Rectal smooth muscle tissue (tissue), 1 donor: ENCODE measurements around the gene NT5DC4.

Experiments
- H3K27ac ChIP-seq: one replicate; pipeline ENCODE4 v1.7.0; 2013; ENCODE audit warnings: low read depth, low read length, inconsistent platforms
- H3K27me3 ChIP-seq: one replicate; pipeline ENCODE4 v1.7.0; 2013; ENCODE audit warnings: low read length; ENCODE audit not compliant: control insufficient read depth, insufficient read depth
- H3K36me3 ChIP-seq: one replicate; pipeline ENCODE4 v1.7.0; 2013; ENCODE audit warnings: low read length; ENCODE audit not compliant: control insufficient read depth, insufficient read depth
- H3K4me1 ChIP-seq: one replicate; pipeline ENCODE4 v1.7.0; 2013; ENCODE audit warnings: low read length; ENCODE audit not compliant: control insufficient read depth, insufficient read depth
- H3K4me3 ChIP-seq: one replicate; pipeline ENCODE4 v1.7.0; 2013; ENCODE audit warnings: low read length
- H3K9ac ChIP-seq: one replicate; pipeline ENCODE4 v1.7.0; 2013; ENCODE audit warnings: low read length

Gene NT5DC4

DNA sequence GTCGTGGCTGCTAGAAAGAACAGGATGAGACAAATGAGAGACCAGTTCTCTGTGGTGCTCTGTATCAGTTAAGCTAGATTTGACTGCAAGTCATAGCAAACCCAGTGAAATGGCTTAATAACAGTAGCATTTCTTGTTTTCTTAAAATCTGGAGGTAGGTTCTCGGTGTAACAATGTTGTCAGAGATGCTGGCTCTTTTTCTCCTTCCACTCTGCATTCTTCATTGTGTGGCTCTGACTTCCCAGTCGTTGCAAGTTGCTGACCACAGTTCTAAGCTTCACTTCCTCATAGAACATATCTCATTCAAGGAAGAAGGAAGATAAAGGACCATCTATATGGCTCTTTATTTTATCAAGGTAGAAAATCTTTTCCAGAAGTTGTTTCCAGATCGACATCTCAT is 51.5 kb downstream of the NT5DC4 start:
- H3K27ac ChIP-seq = no peak overlapping the region
- no peaks in the 10 kb centered on the region for H3K27me3 ChIP-seq
- H3K36me3 ChIP-seq = no peaks in the 10 kb centered on the region

GRCh38 chr2:112772911-112773475 is 52.2 kb downstream of the NT5DC4 start:
- Histone ChIP-seq H3K9ac (no peak overlapping the region), H3K4me3 (no peak overlapping the region), H3K4me1 (no peaks in the 10 kb centered on the region), H3K36me3 (no peaks in the 10 kb centered on the region), H3K27ac (no peak overlapping the region), H3K27me3 (no peaks in the 10 kb centered on the region)

More for the DNA sequence above, 51.5 kb downstream of the NT5DC4 start:
- no peaks in the 10 kb centered on the region for H3K4me1 ChIP-seq
- no peak overlapping the region for H3K4me3 ChIP-seq
- H3K9ac ChIP-seq = no peak overlapping the region

- no peaks in the 10 kb centered on the region for H3K36me3 ChIP-seq
- no peak overlapping the region for H3K9ac ChIP-seq
- H3K4me1 ChIP-seq = no peaks in the 10 kb centered on the region
- H3K27ac ChIP-seq = no peak overlapping the region
- H3K27me3 ChIP-seq = no peaks in the 10 kb centered on the region
- no peak overlapping the region for H3K4me3 ChIP-seq
Observed at GRCh38 chr2:112773556-112773955, 52.7 kb downstream of the NT5DC4 start.

GRCh38 chr2:112774536-112775285 is 53.9 kb downstream of the NT5DC4 start:
- H3K27me3 ChIP-seq = no peaks in the 10 kb centered on the region
- H3K4me3 ChIP-seq = no peak overlapping the region
- H3K36me3 ChIP-seq = no peaks in the 10 kb centered on the region
- H3K4me1 ChIP-seq = no peaks in the 10 kb centered on the region
- H3K27ac ChIP-seq = no peak overlapping the region
- H3K9ac ChIP-seq = no peak overlapping the region

GRCh38 chr2:112776113-112776512 is 55.3 kb downstream of the NT5DC4 start:
- Histone ChIP-seq H3K4me1 (no peaks in the 10 kb centered on the region), H3K4me3 (no peak overlapping the region), H3K27me3 (no peaks in the 10 kb centered on the region), H3K27ac (no peak overlapping the region), H3K36me3 (no peaks in the 10 kb centered on the region), H3K9ac (no peak overlapping the region)

- no peaks in the 10 kb centered on the region for H3K36me3 ChIP-seq
- no peak overlapping the region for H3K9ac ChIP-seq
- H3K4me3 ChIP-seq = no peak overlapping the region
- no peak overlapping the region for H3K27ac ChIP-seq
- H3K4me1 ChIP-seq = no peaks in the 10 kb centered on the region
- no peaks in the 10 kb centered on the region for H3K27me3 ChIP-seq
Observed at GRCh38 chr2:112777036-112777435, 56.2 kb downstream of the NT5DC4 start.

DNA sequence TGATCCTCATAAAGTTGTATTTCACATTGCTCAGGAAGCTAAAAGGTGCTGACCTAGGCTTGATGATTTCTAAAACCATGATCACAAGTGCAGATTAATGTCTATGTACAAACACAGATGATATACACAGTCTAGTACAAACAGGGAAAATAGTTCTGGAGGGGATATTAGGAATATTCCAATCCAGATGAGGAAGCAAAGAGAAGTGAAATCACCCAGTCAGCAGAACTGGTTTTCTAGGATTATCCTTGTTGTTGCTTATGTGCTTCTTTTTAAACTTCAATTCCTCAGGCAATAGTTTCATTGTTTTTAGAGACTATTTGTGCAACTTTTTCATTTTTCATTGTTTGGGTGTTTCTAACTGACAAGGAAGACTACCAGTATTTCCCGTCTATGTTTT is 58.8 kb downstream of the NT5DC4 start:
- Histone ChIP-seq H3K4me3 (no peak overlapping the region), H3K4me1 (no peaks in the 10 kb centered on the region), H3K9ac (no peak overlapping the region), H3K27ac (no peak overlapping the region), H3K27me3 (no peaks in the 10 kb centered on the region), H3K36me3 (no peaks in the 10 kb centered on the region)

DNA sequence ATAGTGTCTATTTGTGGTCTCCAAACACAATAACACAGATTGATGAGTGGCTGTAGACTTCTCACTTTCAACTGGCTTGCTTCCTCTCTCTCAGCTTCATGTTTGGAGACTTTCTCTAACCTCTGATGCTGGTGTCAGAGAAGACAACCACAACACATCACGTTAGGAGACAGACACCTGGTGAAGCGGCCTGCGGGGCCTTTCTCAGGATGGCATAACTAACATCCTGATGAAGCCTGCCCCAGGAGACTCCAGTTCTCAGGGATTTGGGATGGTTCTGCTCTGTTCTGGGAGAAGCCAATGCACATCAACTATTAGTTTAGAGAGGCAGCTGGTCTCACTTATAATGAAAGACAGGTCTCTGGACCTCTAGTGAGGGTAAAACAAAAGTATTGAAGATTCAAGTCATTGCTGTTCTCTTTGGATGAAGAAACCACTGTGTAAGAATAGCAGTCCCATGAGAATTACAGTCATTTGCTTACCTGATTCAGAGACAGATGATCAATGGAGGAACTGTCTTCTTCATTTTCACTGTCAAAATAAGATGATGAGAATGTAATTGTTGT is 61.5 kb downstream of the NT5DC4 start:
- Histone ChIP-seq H3K27me3 (no peaks in the 10 kb centered on the region), H3K27ac (no peak overlapping the region), H3K9ac (no peak overlapping the region), H3K36me3 (no peaks in the 10 kb centered on the region), H3K4me1 (no peaks in the 10 kb centered on the region), H3K4me3 (no peak overlapping the region)

DNA sequence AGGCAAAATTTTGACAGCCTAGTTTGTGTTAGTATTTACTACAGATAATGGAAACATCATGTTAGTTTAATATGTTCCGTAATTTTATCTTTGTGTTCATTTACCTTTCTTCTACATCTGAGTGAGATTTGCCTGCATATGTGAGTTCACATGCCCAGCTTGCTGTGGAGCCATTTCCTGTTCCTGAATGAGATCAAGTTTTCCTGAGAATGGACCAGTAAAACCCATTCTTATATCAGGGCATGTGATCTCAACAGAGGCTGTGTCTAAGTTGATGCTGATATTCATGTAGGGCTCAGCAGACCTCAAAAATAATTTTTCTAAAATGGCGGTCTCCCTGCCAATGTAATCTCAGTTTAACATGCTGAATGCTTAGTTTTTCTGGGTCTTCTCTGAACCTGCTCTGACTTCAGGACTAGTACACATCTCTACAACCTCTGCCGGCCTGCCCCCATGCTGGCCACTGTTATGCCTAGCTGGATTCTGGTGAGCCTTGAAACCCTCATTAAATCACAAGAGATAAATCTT is 62.4 kb downstream of the NT5DC4 start:
- no peaks in the 10 kb centered on the region for H3K36me3 ChIP-seq
- no peaks in the 10 kb centered on the region for H3K27me3 ChIP-seq
- no peak overlapping the region for H3K9ac ChIP-seq
- H3K4me1 ChIP-seq = no peaks in the 10 kb centered on the region
- H3K27ac ChIP-seq = no peak overlapping the region
- no peak overlapping the region for H3K4me3 ChIP-seq

DNA sequence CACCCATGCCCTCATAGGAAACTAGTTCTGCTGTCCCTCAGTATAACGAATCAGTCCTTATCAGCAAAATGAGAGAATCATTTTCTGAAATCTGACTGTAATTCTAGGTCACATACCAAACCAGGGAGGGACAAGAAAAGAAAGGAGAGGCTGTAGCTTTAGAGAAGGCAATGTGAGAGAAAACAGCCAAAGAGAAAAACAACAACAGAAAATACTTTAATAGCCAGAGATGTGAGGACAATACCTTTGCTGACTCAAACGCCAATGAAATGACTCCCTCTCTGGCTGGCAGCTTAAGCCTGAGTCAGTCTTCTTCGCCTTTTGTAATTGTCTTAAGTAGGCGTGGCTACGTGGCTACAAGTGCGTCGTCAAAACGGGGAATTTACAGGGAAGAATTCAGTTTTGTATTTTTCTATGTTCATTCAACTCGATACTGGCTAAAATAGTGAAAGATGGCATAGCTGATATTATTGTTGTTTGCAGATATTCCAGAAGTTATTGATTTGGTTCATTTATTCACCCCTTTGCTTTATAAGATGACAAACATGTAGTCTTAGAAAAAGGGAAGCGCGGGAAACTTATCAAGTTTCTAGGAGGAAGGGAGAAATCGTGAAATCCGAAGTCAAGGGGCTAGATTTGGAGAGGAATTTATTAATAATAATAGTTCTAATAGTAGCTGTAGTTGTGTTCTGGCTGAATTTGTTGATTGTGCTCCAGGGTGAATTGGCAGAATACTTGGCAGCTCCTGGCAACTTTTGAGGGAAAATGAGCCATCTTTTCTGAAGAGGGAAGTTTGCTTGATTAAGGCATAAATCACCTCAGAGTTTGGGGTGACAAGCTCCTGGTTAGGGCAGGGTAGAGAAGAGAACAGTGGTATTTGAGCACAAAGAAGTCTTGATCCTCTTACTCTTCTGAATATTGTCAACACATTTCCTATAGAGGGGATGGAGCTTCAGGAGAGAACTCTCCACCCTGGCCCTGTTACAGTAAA is 63.7 kb downstream of the NT5DC4 start, which contains the start of gene IL1A:
IL1A (minus strand) TSS at position 295 of the 991 bp plus-strand sequence. CDS start 723 bp downstream, outside the sequence.
- no peaks in the 10 kb centered on the region for H3K4me1 ChIP-seq
- H3K9ac ChIP-seq = no peak within 1 kb of the TSS
- H3K36me3 ChIP-seq = no peaks in the 10 kb centered on the region
- H3K27ac ChIP-seq = no peak within 1 kb of the TSS
- no peak within 1 kb of the TSS for H3K4me3 ChIP-seq
- no peaks in the 10 kb centered on the region for H3K27me3 ChIP-seq

- no peaks in the 10 kb centered on the region for H3K36me3 ChIP-seq
- no peaks in the 10 kb centered on the region for H3K4me1 ChIP-seq
Observed at GRCh38 chr2:112787294-112787693, 66.5 kb downstream of the NT5DC4 start.

More at GRCh38 chr2:112787294-112787693, 66.5 kb downstream of the NT5DC4 start:
- Histone ChIP-seq H3K27ac (no peak overlapping the region), H3K9ac (no peak overlapping the region), H3K4me3 (no peak overlapping the region), H3K27me3 (no peaks in the 10 kb centered on the region)
